ENCODE measurements around the gene SKIC8.
A peak's percentile ranks its signal among the peaks of the same experiment; 100 is the strongest.

Gene SKIC8

GRCh38 chr15:78341057-78341987 lies 41.9 kb upstream of the SKIC8 start:
- H3K4me3 ChIP-seq (ENCODE audit: low read length), result no peak overlapping the region
- DNase-seq (ENCODE audit: low read depth), result peak; percentile 36
- TF ChIP-seq, protein P1, sequence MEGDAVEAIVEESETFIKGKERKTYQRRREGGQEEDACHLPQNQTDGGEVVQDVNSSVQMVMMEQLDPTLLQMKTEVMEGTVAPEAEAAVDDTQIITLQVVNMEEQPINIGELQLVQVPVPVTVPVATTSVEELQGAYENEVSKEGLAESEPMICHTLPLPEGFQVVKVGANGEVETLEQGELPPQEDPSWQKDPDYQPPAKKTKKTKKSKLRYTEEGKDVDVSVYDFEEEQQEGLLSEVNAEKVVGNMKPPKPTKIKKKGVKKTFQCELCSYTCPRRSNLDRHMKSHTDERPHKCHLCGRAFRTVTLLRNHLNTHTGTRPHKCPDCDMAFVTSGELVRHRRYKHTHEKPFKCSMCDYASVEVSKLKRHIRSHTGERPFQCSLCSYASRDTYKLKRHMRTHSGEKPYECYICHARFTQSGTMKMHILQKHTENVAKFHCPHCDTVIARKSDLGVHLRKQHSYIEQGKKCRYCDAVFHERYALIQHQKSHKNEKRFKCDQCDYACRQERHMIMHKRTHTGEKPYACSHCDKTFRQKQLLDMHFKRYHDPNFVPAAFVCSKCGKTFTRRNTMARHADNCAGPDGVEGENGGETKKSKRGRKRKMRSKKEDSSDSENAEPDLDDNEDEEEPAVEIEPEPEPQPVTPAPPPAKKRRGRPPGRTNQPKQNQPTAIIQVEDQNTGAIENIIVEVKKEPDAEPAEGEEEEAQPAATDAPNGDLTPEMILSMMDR (IDR thresholded peaks at IDR 0.05; ENCODE audit: insufficient read depth, low read depth, low read length, missing control alignments), result no peak

DNA sequence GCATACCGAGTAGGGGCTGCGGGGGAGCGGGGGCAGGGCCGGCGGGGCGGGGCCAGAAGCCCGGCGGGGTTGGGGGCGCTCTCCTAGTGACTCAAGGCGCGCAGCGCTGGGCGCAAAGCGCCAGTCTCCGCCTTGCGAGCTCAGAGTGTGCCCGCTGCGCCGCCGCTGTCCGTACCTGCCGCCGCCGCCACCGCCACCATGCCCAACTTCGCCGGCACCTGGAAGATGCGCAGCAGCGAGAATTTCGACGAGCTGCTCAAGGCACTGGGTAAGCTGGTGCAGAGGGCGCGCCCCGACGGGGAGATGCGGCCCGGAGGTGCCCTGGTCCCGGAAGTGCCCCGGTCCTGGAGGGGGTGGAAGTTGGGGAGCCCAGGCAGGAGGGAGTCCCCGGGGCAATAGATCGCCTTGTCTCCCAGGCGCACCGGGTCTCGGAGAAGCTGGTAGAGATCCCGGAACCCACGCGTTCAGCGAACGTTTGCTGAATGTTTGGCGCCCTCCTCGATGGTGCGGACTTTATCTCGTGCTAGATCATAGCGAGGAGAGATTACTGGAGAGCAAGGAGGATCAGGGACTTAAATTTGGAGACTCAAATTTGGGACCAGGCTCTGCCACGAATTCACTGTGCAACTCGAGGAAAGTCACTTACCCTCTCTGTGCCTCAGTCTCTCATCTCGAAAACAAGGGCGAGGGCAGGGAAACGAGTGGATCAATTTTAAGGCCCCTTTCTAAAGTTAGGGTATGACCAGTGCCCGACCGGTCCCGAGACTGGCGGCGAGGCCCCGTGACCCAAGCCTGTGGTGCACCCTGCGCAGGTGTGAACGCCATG lies 41.0 kb upstream of the SKIC8 start, which contains the start of gene CRABP1:
CRABP1 (plus strand) TSS at position 123 of the 826 bp plus-strand sequence; CDS start at position 199, 76 bp downstream.
- no peak within 1 kb of the TSS for H3K4me3 ChIP-seq (ENCODE audit: low read length)
- DNase-seq (ENCODE audit: low read depth), result peak; percentile 34
- TF ChIP-seq, protein P1 (IDR thresholded peaks at IDR 0.05; ENCODE audit: insufficient read depth, low read depth, low read length, missing control alignments), result no peak

DNA sequence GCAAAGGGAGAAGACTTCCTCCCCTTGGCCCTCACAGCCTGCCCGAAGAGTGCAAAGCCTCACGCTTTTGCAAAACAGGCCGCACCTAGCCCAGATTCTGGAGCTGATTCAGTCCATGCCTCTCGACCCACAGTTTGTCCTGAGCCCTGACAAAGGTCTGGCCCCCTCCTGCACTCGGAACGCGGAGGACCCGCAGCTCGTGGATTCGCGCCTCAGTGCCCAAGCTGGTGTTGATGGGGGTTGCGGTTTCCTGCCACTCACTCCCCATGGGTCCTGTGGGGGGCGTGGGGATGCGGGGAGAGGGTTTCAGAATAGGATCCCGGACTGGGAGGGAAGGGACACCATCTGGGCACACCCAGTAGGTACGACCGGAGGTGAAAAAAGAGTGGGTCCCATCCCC lies 40.1 kb upstream of the SKIC8 start:
- H3K4me3 ChIP-seq (ENCODE audit: low read length), result no peak overlapping the region
- no peak for DNase-seq (ENCODE audit: low read depth)
- TF ChIP-seq, protein P1 (IDR thresholded peaks at IDR 0.05; ENCODE audit: insufficient read depth, low read depth, low read length, missing control alignments), result no peak

GRCh38 chr15:78338781-78339180 lies 39.4 kb upstream of the SKIC8 start:
- H3K4me3 ChIP-seq (ENCODE audit: low read length), result no peak overlapping the region
- TF ChIP-seq, protein P1 (IDR thresholded peaks at IDR 0.05; ENCODE audit: insufficient read depth, low read depth, low read length, missing control alignments), result no peak
- no peak for DNase-seq (ENCODE audit: low read depth)

DNA sequence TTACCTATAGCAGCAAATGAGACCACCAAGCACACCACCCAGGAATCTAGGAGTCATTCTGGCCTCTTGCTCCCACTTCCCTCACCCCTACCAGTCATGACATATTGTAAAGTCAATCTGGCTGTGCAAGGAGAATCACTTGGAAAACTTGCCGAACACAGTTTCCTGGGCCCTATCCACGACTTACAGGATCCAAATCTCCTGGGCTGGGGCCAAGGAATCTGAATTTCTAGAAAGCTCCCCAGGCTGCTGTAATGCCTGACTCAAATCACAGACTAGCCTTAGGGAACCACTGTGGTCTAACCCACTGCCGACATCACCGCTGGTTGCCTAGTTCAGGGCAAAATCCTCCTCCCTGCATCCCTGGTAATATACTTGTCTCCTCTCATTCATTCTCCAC lies 36.6 kb upstream of the SKIC8 start:
- TF ChIP-seq, protein P1 (IDR thresholded peaks at IDR 0.05; ENCODE audit: insufficient read depth, low read depth, low read length, missing control alignments), result no peak
- H3K4me3 ChIP-seq (ENCODE audit: low read length), result no peak overlapping the region
- DNase-seq (ENCODE audit: low read depth), result no peak

GRCh38 chr15:78334845-78335244 lies 35.4 kb upstream of the SKIC8 start:
- no peak overlapping the region for H3K4me3 ChIP-seq (ENCODE audit: low read length)
- DNase-seq (ENCODE audit: low read depth), result no peak
- TF ChIP-seq, protein P1 (IDR thresholded peaks at IDR 0.05; ENCODE audit: insufficient read depth, low read depth, low read length, missing control alignments), result no peak
